ENCODE data around the gene SOX2.

Gene SOX2

DNA sequence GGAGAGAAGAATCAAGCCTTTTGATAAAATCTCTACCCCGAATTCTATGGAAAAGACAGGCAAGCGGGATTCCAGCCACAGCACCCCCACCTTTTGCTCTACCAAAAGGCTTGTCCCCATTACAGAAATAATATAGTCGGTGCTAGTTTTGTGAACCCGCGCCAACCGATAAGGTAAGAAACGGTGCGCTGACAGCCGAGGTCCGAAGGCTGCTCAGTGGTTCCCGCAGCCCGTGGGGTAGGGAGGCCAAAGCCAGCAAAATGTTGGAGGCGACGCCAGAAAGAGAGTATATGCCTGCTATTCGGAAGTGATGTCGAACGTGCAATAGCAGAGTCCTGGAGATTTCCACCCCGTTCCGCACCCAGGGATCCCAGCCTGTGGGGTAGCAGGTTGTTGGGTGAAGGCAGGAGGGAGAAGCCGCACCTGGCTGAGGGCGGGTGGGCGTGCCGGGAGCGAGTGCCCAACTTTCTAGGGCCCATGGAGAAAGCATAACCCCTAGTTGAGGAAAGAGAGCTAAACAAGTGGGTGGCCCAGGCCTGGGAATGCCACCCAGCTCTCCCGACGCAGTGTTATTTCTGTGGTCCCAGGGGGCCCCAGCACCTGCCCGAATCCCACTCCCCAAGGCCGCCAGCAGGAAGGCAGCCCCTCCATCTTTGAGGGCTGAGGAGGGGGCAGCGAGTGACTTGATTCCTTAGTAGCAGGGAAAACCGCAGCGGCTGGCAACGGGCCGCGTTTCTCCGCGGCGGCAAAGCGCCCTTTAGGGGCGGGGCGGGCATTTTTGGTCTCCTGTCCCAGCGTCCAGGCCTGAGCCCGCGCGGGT lies 7.9 kb upstream of the SOX2 start:
- TF ChIP-seq ZFP30 (CRISPR knock-in tag; IDR thresholded peaks at IDR 0.05), result no peak
- TF ChIP-seq TCF4 (CRISPR knock-in tag; IDR thresholded peaks at IDR 0.05; ENCODE audit: borderline replicate concordance), result no peak
- TF ChIP-seq TOX (CRISPR knock-in tag; IDR thresholded peaks at IDR 0.05; ENCODE audit: borderline replicate concordance), result no peak
- no peak for TF ChIP-seq ESRRG (CRISPR knock-in tag; IDR thresholded peaks at IDR 0.05)
- TF ChIP-seq SNAI2 (CRISPR knock-in tag; IDR thresholded peaks at IDR 0.05), result no peak
- no peak for TF ChIP-seq ZNF565 (CRISPR knock-in tag; conservative IDR thresholded peaks at IDR 0.05; ENCODE audit: low read depth)
- no peak for TF ChIP-seq CSDC2 (CRISPR knock-in tag; IDR thresholded peaks at IDR 0.05)
- TF ChIP-seq TSHZ2 (CRISPR knock-in tag; IDR thresholded peaks at IDR 0.05), result no peak
- TF ChIP-seq ZC3H10 (CRISPR knock-in tag; IDR thresholded peaks at IDR 0.05), result no peak
- no peak for TF ChIP-seq CSRNP3 (CRISPR knock-in tag; IDR thresholded peaks at IDR 0.05)
- TF ChIP-seq ZNF70 (CRISPR knock-in tag; IDR thresholded peaks at IDR 0.05), result no peak
- ATAC-seq, result no peak

DNA sequence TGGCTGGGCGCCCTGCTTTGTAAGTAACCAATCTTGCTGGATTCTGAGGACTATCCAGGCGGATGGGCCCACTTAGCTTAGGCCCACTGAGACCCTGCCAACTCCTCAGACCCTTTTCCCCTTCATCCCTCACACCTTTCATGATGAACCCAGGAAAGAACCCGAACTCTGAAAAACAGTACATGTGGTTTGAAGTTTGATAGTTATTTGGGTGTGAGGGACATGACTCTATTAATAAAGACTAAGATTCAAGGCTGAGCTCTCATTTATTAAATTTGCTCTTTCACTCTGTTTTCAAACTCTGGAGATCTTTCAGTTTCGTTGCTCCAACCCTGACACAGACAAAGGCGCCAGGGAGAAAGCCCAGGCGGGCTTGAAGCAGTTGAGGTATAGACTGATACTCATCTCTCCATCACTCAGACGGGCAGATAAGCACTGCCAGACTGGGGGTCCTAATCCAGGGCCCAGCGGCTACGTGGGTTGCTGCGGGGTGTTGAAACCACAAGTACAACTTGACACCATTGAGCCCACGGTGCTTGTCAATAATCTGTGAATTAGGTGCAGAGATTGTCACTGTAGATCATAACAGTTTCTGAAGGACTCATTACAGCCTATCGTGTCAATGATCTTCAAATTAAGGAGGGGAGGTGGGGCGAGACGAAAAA lies 7.2 kb upstream of the SOX2 start:
- ATAC-seq, result no peak
- TF ChIP-seq SNAI2 (CRISPR knock-in tag; IDR thresholded peaks at IDR 0.05) (no peak), TOX (CRISPR knock-in tag; IDR thresholded peaks at IDR 0.05; ENCODE audit: borderline replicate concordance) (no peak), GLIS3 (CRISPR knock-in tag; IDR thresholded peaks at IDR 0.05) (no peak), PATZ1 (CRISPR knock-in tag; IDR thresholded peaks at IDR 0.05; ENCODE audit: borderline replicate concordance) (no peak), ESRRG (CRISPR knock-in tag; IDR thresholded peaks at IDR 0.05) (no peak), TSHZ2 (CRISPR knock-in tag; IDR thresholded peaks at IDR 0.05) (no peak), PPARA (CRISPR knock-in tag; IDR thresholded peaks at IDR 0.05; ENCODE audit: borderline replicate concordance) (no peak), ARNTL (CRISPR knock-in tag; IDR thresholded peaks at IDR 0.05; ENCODE audit: borderline replicate concordance, low read depth) (no peak), ZNF70 (CRISPR knock-in tag; IDR thresholded peaks at IDR 0.05) (no peak), ZNF565 (CRISPR knock-in tag; conservative IDR thresholded peaks at IDR 0.05; ENCODE audit: low read depth) (no peak), BACH2 (CRISPR knock-in tag; IDR thresholded peaks at IDR 0.05; ENCODE audit: borderline replicate concordance) (no peak), POU6F1 (CRISPR knock-in tag; IDR thresholded peaks at IDR 0.05; ENCODE audit: borderline replicate concordance, low read depth) (no peak)
